GM21717 (cell line): ENCODE measurements around the gene MAPK8IP2.

Experiments used
- ATAC-seq: cut with Tn5 transposase; IDR thresholded peaks from one replicate; pipeline ENCODE4 v1.9.1; 2021; ENCODE audit warnings: mild to moderate bottlenecking, moderate library complexity; ENCODE audit not compliant: unreplicated experiment

Gene MAPK8IP2

GRCh38 chr22:50574383-50574755, 26.2 kb upstream of the MAPK8IP2 start:
- ATAC-seq = no peak

- no peak for ATAC-seq
These were observed 25.1 kb upstream of the MAPK8IP2 start for GRCh38 chr22:50575426-50575941.

- no peak for ATAC-seq
These were observed 24.5 kb upstream of the MAPK8IP2 start for GRCh38 chr22:50576070-50576469.

DNA sequence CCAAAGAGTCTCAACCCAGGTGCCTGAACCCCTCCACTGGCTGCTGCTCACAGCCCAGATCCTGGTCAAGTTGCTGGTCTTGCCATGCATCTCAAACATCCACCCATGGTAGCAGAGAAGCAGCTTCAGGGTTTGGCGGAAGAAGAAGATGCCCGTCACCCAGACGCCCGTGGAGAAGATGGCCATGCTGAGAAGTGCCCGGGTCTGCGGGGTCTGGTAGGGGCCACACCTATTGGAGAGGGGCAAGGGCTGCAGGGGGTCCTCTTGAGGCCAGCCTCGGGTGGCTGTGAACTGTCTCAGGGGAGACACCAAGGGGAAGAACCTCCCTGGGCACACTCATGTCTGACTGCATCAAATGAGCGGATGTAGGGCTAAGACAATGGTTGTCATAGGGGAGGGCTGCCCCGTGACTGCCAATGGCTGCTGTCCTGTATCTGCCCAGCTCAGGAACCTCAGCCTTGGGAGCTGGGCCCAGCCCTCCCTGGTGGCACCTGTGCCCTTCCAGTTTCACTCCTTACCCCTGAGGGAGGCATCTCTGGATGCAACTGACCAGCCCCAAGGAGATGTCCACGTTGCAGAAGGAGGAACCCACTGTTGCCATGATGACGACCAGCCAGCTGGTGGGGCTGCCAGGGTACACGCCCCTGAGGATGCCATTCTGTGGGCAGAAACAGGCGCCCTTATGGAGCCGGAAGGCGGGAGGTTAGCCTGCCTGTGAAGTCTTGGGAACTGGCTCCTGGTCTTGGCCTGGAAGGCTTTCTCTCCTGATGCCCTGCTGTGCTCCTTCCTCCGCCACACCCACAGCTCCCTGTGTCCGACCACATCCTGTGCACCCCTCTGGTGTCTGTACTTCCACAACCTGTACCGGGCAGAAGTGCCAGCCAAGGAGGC, 23.5 kb upstream of the MAPK8IP2 start:
- no peak for ATAC-seq

DNA sequence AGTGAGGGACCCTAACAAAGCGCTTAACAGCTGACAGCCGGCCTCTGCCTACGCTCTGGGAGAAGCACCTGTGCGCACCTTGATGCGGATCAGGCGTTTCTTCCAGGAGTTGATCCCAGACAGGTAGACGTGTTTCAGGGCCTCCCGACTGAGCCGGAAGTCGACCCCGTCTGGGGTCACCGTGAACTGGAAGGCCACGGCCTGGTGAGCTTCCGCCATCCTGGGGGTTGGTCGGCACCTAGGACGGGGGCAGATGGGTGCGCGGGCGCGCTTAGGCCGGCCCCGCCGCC, 23.0 kb upstream of the MAPK8IP2 start:
- no peak for ATAC-seq

GRCh38 chr22:50577987-50578775, 22.4 kb upstream of the MAPK8IP2 start, which contains the start of gene CPT1B:
Gene CPT1B, minus strand, starts transcription at chr22:50578427. Its CDS starts 512 bp downstream, at chr22:50577915.
- no peak for ATAC-seq

- ATAC-seq = no peak
These were observed 21.8 kb upstream of the MAPK8IP2 start for GRCh38 chr22:50578776-50579310.

- no peak for ATAC-seq
These were observed 20.8 kb upstream of the MAPK8IP2 start for GRCh38 chr22:50579752-50580151.

DNA sequence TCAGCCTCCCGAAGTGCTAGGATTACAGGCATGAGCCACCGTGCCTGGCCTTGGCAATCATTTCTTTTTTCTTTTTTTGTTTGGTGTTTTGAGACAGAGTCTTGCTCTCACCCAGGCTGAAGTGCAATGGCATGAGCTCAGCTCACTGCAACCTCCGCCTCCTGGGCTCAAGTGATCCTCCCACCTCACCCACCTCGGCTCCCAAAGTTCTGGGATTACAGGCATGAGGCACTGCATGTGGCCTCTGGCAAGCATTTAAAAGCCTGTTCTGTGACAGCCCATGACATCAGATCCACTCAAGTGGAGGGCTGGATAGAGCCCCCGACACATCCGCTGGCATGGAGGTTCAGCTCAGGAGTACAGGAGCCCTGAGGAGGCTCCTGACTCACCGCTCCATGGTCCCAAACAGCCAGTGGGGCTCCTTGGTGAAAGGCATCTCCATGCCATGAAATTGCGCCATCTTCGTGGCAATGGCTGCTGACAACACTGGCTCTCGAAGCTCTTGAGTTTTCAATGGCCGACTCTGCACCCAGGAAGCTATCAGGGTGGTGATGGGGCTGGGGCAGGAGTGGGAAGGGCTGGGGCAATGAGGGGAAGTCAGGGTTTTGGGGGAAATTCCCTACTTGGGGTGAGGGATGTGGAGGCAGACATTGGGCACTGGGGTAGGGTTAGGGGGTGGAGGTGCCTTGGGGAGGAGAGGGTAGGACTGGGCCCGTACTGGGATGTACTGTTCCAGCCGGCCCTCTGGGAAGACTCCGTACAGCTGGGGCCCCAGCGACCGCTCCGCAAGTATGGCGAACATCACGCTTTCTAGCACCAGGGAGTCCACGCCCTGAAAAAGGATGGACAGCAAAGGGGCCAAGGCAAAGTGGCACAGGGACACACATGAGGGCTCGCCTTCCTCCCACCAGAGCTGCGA, 19.3 kb upstream of the MAPK8IP2 start:
- no peak for ATAC-seq

- ATAC-seq = no peak
These were observed 18.6 kb upstream of the MAPK8IP2 start for GRCh38 chr22:50581950-50582492.

- ATAC-seq = peak; percentile 87
These were observed 17.9 kb upstream of the MAPK8IP2 start, which contains the start of gene CHKB for GRCh38 chr22:50582493-50583293. Gene CHKB, minus strand, starts transcription at chr22:50582849. Its CDS starts 68 bp downstream, at chr22:50582781.

DNA sequence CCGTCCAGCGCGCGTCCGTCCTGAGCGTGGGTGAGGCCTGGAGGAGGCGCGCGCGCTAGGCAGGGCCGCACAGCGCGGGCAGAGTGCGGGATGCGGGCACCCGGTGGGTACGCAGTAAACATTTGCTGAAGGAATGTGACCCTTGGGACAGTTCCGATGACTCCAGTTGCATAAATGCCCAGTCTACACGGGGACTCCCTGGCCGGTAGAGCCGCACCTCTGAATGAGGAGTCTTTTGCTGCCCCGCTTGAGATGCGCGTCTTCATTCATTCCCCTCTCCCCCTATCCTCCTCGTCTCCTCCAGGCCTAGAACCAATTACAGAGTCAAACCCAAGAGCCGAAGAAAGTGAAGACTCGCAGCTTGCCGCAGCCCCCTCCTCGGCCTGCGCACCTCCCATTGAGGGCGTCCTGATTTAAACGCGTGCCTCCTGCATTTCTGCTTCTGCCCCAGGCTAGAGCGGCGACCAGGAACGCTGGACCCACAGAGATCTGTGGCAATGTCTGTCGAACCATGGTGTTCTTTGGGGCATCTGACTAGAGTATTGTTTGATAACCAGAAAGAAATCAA, 17.2 kb upstream of the MAPK8IP2 start:
- peak; percentile 6 for ATAC-seq

- no peak for ATAC-seq
These were observed 16.2 kb upstream of the MAPK8IP2 start for GRCh38 chr22:50584106-50585096.

DNA sequence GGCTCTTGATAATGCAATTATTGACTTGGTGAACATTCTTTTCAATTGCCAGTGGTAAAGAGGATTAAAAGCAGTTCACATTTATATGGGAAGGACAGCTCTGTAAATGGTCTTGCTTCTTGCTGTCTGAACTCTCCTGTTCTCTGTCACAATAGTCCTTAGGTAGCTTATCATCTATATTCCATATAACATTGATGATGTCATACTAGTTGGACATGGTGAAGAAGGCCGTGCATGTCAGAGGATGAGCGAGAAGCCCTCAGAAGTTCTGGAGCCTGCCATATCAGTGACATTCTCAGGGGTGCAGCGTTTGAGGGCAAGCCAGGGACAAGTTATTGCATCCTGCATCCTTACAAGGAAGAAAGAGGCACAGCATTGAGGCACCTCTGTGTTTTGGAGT, 15.4 kb upstream of the MAPK8IP2 start:
- no peak for ATAC-seq

DNA sequence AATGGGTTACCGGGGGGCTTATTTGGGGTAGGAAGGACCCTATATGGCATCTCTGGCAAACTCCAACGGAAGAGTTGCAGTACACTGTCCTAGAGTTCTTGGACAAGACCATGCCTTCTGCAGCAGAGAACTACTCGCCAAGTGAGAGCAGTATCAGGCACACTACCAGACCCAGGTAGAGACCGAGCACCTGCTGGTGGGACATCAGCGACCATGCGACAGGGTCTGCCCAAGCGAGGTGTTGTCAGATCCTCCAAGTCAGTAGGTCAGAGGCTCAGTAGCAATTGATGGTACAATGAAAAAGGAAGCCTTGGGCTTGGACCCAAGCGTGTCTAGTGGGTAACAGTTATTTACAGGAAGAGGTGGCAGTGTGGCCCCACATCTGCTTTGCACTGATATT, 14.8 kb upstream of the MAPK8IP2 start:
- no peak for ATAC-seq

- no peak for ATAC-seq
These were observed 14.2 kb upstream of the MAPK8IP2 start for GRCh38 chr22:50586416-50586815.

DNA sequence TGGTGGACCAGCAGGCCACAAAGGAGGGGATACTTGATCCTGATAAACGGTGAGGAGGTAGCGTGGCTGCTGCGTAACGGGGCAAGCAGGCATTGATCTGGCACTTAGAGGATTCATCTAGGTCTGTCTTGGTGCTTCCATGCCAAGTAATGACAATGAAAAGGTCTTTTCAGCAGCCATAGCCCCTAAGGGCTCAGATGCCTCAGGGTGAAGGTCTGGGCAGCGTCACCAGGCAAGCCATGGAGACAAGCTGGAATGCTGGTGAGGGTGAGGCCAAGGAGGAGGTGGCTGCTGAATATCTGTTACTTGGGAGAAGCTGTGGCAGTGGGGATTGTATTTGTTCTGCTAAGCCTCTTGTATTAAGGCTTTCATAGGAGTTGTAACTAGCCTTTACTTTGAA, 13.2 kb upstream of the MAPK8IP2 start:
- no peak for ATAC-seq

DNA sequence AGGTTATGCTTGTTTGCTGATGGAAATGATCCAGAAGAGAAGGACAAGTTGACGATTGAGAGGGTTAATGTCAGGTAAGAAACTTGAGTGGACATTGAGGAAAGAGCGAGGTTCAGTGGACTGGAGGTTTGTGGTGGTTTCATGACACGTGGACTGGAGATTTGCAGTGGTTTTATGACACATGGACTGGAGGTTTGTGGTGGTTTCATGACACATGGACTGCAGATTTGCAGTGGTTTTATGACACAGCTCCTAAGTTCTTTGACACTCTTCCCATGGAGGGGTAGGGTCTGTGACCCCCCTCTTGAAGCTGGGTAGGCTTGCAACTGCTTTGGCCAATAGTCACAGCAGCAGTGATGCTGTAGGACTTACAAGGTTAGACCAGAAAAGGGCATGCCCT, 5.4 kb upstream of the MAPK8IP2 start:
- ATAC-seq = no peak
